Measurements from ENCODE around the gene BET1L. TPM values are rescaled to one million over a fixed set of nuclear protein-coding genes. Genes with fewer than 3 reads are reported as not detected.
"Not testable (repeated sequence)": the region's sequence is repeated elsewhere in the genome, so short reads cannot be mapped to it uniquely, and the experiment has no call there.

The BET1L gene
- total RNA-seq, 3 donors from 2014 or later (not counting 1 experiment from before 2014, with no cell fraction given): 32.4 to 44.1 (median 35.8) TPM

DNA sequence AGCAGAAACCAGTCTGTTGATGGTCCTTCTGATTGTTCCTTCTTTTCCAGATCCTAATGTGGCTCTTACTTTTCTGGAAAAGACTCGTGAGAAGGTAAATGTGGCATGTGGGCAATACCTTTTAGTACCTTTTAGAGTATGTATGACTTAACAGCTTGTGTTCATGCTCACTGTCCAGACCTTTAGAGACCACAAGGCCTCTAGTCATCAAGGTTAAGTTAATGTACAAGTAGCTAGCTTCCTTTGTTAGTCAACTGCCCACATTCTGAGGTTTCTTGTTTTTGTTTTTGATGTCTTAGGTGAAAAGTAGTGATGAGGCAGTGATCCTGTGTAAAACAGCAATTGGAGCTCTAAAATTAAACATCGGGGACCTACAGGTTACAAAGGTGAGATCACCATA lies 37.2 kb upstream of the BET1L start:
- H3K4me1 ChIP-seq (ENCODE audit: control insufficient read depth, insufficient read depth, low read length): no peaks in the 10 kb centered on the region
- H3K4me1 Mint-ChIP-seq: peaks cover 15 to 20% of the 10 kb centered on the region in 2 donors
- intact Hi-C loops (cut with micrococcal nuclease): no loop called here
- WGBS (ENCODE audit: insufficient coverage): 86% methylated on average over 2 of the region's 2 CpGs
- no peak overlapping the region for H3K27ac ChIP-seq (ENCODE audit: low read length)
- peaks cover 72% of the 10 kb centered on the region for H3K36me3 ChIP-seq (ENCODE audit: control insufficient read depth, insufficient read depth, low read length)
- no peak overlapping the region for H3K4me3 Mint-ChIP-seq
- no peaks in the 10 kb centered on the region for H3K27me3 ChIP-seq (ENCODE audit: control insufficient read depth, insufficient read depth, low read length)
- TF ChIP-seq, protein P1, sequence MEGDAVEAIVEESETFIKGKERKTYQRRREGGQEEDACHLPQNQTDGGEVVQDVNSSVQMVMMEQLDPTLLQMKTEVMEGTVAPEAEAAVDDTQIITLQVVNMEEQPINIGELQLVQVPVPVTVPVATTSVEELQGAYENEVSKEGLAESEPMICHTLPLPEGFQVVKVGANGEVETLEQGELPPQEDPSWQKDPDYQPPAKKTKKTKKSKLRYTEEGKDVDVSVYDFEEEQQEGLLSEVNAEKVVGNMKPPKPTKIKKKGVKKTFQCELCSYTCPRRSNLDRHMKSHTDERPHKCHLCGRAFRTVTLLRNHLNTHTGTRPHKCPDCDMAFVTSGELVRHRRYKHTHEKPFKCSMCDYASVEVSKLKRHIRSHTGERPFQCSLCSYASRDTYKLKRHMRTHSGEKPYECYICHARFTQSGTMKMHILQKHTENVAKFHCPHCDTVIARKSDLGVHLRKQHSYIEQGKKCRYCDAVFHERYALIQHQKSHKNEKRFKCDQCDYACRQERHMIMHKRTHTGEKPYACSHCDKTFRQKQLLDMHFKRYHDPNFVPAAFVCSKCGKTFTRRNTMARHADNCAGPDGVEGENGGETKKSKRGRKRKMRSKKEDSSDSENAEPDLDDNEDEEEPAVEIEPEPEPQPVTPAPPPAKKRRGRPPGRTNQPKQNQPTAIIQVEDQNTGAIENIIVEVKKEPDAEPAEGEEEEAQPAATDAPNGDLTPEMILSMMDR (IDR thresholded peaks at IDR 0.05): no peak
- H3K4me3 ChIP-seq (ENCODE audit: low read length): no peak overlapping the region
- H3K9me3 ChIP-seq (ENCODE audit: control insufficient read depth, insufficient read depth, low read length): no peaks in the 10 kb centered on the region
- H3K9me3 Mint-ChIP-seq: no peaks in the 10 kb centered on the region
- no peak overlapping the region for H3K27ac Mint-ChIP-seq
- ATAC-seq (no peak), DNase-seq (no peak)
- peaks cover 32% of the 10 kb centered on the region for H3K36me3 Mint-ChIP-seq
- no peaks in the 10 kb centered on the region for H3K27me3 Mint-ChIP-seq (ENCODE audit: low read depth in 2 of 2)

DNA sequence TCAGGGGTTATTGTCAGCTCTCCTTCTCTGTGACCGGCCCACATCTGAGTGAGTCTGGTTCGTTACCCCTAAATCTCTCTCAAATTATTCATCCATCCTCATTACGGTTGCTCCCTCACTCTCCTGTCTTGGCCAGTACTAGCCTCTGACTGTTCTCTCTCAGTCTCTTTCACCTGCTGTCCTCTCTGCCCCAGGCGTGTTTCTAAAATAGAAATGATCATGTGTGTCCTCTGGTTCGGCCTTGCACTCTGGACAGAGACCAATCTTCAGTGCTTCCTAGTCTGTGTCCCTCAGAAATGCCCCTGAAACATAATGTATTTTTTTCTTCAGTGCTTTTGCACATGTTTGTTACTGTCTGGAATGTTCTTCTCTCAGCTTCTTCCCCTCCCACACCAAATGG lies 34.4 kb upstream of the BET1L start:
- intact Hi-C loops (cut with micrococcal nuclease): no loop called here
- Histone ChIP-seq H3K4me1 (ENCODE audit: control insufficient read depth, insufficient read depth, low read length) (peaks cover 9% of the 10 kb centered on the region), H3K27ac (ENCODE audit: low read length) (no peak overlapping the region), H3K36me3 (ENCODE audit: control insufficient read depth, insufficient read depth, low read length) (peaks cover 50% of the 10 kb centered on the region), H3K27me3 (ENCODE audit: control insufficient read depth, insufficient read depth, low read length) (no peaks in the 10 kb centered on the region), H3K9me3 (ENCODE audit: control insufficient read depth, insufficient read depth, low read length) (no peaks in the 10 kb centered on the region), H3K4me3 (ENCODE audit: low read length) (no peak overlapping the region)
- H3K36me3 Mint-ChIP-seq: peaks cover 13% of the 10 kb centered on the region
- peaks cover 35 to 36% of the 10 kb centered on the region in 2 donors for H3K4me1 Mint-ChIP-seq
- H3K27me3 Mint-ChIP-seq (ENCODE audit: low read depth in 2 of 2): no peaks in the 10 kb centered on the region
- ATAC-seq (no peak), DNase-seq (no peak)
- TF ChIP-seq, protein P1 (IDR thresholded peaks at IDR 0.05): no peak
- H3K27ac Mint-ChIP-seq: peak overlapping the region in 1 of 2 donors; percentile 0
- no peak overlapping the region for H3K4me3 Mint-ChIP-seq
- no peaks in the 10 kb centered on the region for H3K9me3 Mint-ChIP-seq
- WGBS (ENCODE audit: insufficient coverage): 90% methylated on average over 5 of the region's 5 CpGs

DNA sequence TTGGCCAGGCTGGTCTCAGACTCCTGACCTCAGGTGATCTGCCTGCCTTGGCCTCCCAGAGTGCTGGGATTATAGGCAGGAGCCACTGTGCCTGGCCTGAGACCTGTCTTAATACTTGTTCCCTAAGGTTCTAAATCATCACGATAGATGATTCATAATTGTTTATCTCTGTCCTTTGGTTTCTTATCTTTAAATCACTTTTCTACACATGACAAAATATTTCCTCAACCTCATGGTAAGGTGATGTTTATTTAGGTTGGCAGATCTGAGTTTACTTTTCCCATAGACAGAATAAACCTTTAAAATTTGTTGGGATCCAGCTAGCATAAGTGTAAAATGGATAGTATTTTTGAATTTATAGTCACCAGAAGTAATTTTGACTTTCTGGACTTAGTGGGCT lies 33.1 kb upstream of the BET1L start:
- Histone ChIP-seq H3K4me3 (ENCODE audit: low read length) (no peak overlapping the region), H3K9me3 (ENCODE audit: control insufficient read depth, insufficient read depth, low read length) (no peaks in the 10 kb centered on the region), H3K36me3 (ENCODE audit: control insufficient read depth, insufficient read depth, low read length) (peaks cover 38% of the 10 kb centered on the region), H3K27ac (ENCODE audit: low read length) (no peak overlapping the region), H3K27me3 (ENCODE audit: control insufficient read depth, insufficient read depth, low read length) (no peaks in the 10 kb centered on the region), H3K4me1 (ENCODE audit: control insufficient read depth, insufficient read depth, low read length) (peaks cover 15% of the 10 kb centered on the region)
- peaks cover 45% of the 10 kb centered on the region in 2 donors for H3K4me1 Mint-ChIP-seq
- ATAC-seq: no peak
- WGBS (ENCODE audit: insufficient coverage): 100% methylated on average over 1 of the region's 1 CpG
- intact Hi-C loops (cut with micrococcal nuclease): no loop called here
- TF ChIP-seq, protein P1 (IDR thresholded peaks at IDR 0.05): no peak
- H3K36me3 Mint-ChIP-seq: peaks cover 13% of the 10 kb centered on the region
- H3K4me3 Mint-ChIP-seq: no peak overlapping the region
- no peaks in the 10 kb centered on the region for H3K9me3 Mint-ChIP-seq
- no peak for DNase-seq
- no peak overlapping the region for H3K27ac Mint-ChIP-seq
- no peaks in the 10 kb centered on the region for H3K27me3 Mint-ChIP-seq (ENCODE audit: low read depth in 2 of 2)

DNA sequence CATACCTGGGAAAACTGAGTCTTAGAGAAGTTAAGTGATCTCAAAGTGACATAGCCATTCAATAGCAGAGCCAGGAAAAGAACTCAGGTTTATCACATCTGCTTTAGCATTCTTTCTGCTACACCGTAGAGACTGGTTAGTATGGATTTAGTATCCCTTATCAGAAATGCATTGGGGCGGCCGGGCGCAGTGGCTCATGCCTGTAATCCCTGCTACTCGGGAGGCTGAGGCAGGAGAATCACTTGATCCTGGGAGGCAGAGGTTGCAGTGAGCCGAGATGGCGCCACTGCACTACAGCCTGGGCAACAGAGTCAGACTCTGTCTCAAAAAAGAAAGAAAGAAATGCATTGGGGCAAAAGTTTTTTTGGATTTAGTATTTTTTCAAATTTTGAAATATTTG lies 31.1 kb upstream of the BET1L start:
- 97% methylated on average over 7 of the region's 7 CpGs for WGBS (ENCODE audit: insufficient coverage)
- H3K27me3 ChIP-seq (ENCODE audit: control insufficient read depth, insufficient read depth, low read length); ATAC-seq; H3K27ac ChIP-seq (ENCODE audit: low read length); H3K27me3 Mint-ChIP-seq (ENCODE audit: low read depth in 2 of 2); DNase-seq; H3K9me3 ChIP-seq (ENCODE audit: control insufficient read depth, insufficient read depth, low read length); H3K4me3 ChIP-seq (ENCODE audit: low read length); H3K9me3 Mint-ChIP-seq: not testable (repeated sequence)
- Histone ChIP-seq H3K4me1 (ENCODE audit: control insufficient read depth, insufficient read depth, low read length) (peaks cover 20% of the 10 kb centered on the region), H3K36me3 (ENCODE audit: control insufficient read depth, insufficient read depth, low read length) (peaks cover 20% of the 10 kb centered on the region)
- Mint-ChIP-seq H3K4me3 (peak overlapping the region; percentile 97), H3K4me1 (peaks cover 47 to 50% of the 10 kb centered on the region in 2 donors), H3K27ac (peak overlapping the region; percentile 98), H3K36me3 (peaks cover 12% of the 10 kb centered on the region)
- intact Hi-C loops (cut with micrococcal nuclease): loop anchor here (5.0 kb wide), 1 partner anchor 279 kb away; no protein-coding TSS in a partner anchor
